ENCODE results near the gene GCA.

The GCA gene

DNA sequence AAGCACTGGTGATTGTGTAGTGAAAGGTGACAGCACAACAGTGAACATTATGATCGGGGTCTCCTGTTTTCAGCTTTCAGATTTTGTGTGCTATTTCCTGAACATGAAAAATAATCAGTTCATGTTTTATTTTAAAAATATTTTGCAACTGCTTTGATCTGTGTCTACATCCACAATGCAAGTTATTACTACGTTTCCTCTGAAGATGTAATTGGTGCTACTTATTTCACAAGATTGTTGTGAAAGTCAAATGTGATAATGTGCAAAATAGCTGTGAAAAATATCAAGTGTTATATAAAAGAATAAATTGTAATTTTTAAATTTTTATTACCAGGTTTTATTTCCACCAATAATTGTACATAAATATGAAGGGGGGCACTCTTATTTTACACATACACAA, 6.1 kb upstream of the GCA start:
- TF ChIP-seq SIN3A (IDR thresholded peaks at IDR 0.05; ENCODE audit: borderline replicate concordance, insufficient read depth, low read length): no peak
- TF ChIP-seq FOXP2 (optimal IDR thresholded peaks at IDR 0.05; ENCODE audit: borderline replicate concordance, extremely low read depth, extremely low read length, insufficient read depth): no peak
- no peak for TF ChIP-seq TAF1 (IDR thresholded peaks at IDR 0.05; ENCODE audit: borderline replicate concordance, insufficient read depth, low read length)
- TF ChIP-seq POLR2AphosphoS5 (IDR thresholded peaks at IDR 0.05; ENCODE audit: low read depth, low read length): no peak
- TF ChIP-seq, protein P1, sequence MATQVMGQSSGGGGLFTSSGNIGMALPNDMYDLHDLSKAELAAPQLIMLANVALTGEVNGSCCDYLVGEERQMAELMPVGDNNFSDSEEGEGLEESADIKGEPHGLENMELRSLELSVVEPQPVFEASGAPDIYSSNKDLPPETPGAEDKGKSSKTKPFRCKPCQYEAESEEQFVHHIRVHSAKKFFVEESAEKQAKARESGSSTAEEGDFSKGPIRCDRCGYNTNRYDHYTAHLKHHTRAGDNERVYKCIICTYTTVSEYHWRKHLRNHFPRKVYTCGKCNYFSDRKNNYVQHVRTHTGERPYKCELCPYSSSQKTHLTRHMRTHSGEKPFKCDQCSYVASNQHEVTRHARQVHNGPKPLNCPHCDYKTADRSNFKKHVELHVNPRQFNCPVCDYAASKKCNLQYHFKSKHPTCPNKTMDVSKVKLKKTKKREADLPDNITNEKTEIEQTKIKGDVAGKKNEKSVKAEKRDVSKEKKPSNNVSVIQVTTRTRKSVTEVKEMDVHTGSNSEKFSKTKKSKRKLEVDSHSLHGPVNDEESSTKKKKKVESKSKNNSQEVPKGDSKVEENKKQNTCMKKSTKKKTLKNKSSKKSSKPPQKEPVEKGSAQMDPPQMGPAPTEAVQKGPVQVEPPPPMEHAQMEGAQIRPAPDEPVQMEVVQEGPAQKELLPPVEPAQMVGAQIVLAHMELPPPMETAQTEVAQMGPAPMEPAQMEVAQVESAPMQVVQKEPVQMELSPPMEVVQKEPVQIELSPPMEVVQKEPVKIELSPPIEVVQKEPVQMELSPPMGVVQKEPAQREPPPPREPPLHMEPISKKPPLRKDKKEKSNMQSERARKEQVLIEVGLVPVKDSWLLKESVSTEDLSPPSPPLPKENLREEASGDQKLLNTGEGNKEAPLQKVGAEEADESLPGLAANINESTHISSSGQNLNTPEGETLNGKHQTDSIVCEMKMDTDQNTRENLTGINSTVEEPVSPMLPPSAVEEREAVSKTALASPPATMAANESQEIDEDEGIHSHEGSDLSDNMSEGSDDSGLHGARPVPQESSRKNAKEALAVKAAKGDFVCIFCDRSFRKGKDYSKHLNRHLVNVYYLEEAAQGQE (IDR thresholded peaks at IDR 0.05; ENCODE audit: insufficient read depth in 1 of 2, low read depth in 2 of 2, low read length in 2 of 2): no peak

DNA sequence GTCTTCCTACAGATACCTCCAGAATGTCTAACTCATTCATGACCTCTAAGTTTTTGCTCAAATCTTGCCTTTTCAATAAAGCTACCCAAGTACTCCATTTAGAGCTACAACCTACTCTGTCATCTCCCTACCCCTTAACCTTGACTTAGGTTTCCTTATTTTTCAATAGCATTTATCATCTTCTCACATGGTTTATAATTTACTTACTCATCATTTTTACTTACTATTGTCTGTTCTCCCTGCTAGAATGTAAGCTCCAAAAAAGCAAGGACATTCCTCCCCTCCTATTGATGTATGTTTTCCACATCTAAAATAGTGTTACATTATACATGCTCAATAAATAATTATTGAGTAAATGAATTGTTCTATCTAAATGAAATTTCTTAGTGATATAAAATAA, 3.1 kb upstream of the GCA start:
- TF ChIP-seq POLR2AphosphoS5 (IDR thresholded peaks at IDR 0.05; ENCODE audit: low read depth, low read length) (no peak), SIN3A (IDR thresholded peaks at IDR 0.05; ENCODE audit: borderline replicate concordance, insufficient read depth, low read length) (no peak), TAF1 (IDR thresholded peaks at IDR 0.05; ENCODE audit: borderline replicate concordance, insufficient read depth, low read length) (no peak), FOXP2 (optimal IDR thresholded peaks at IDR 0.05; ENCODE audit: borderline replicate concordance, extremely low read depth, extremely low read length, insufficient read depth) (no peak)
- TF ChIP-seq, protein P1 (IDR thresholded peaks at IDR 0.05; ENCODE audit: insufficient read depth in 1 of 2, low read depth in 2 of 2, low read length in 2 of 2): no peak

DNA sequence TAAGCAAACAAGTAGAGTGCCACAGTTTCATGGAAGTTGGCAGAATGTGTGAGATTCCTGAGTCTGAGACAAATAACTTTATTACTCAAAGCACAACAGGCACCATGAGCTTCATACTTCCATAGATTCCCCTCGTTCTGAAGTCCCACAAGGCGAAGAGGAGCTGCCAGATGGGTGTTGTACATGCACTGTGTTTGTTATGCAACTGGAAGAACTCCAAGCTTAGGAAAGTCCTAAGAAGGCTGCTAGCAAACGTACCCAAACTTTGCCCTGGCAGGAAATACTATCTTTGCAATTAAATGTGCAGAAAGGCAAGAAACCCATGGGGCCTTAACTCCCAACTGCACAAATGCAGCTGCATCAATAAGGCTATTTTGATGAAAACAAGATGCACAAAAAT, 1.6 kb upstream of the GCA start:
- TF ChIP-seq TAF1 (IDR thresholded peaks at IDR 0.05; ENCODE audit: borderline replicate concordance, insufficient read depth, low read length) (no peak), FOXP2 (optimal IDR thresholded peaks at IDR 0.05; ENCODE audit: borderline replicate concordance, extremely low read depth, extremely low read length, insufficient read depth) (no peak), POLR2AphosphoS5 (IDR thresholded peaks at IDR 0.05; ENCODE audit: low read depth, low read length) (no peak), SIN3A (IDR thresholded peaks at IDR 0.05; ENCODE audit: borderline replicate concordance, insufficient read depth, low read length) (no peak)
- TF ChIP-seq, protein P1 (IDR thresholded peaks at IDR 0.05; ENCODE audit: insufficient read depth in 1 of 2, low read depth in 2 of 2, low read length in 2 of 2): no peak

DNA sequence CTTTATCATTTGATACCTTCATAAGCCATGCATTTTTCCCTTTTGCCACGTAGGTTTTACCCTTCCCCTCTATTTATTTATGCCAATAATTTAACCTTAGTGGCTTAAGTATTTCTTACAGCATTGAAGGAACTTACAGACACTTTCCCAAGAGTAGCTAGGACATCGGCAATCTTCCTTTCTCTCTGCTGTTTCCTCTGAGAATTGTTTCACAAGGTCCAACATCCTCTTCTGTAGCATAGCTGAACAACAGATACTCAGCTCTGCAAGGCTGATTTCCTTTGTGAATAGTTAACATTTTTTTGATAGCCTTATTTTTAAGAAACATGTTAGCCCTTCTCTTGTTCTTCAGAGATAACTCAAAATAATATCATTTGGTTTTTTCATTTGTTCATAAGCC, 1.1 kb upstream of the GCA start:
- TF ChIP-seq TAF1 (IDR thresholded peaks at IDR 0.05; ENCODE audit: borderline replicate concordance, insufficient read depth, low read length): no peak
- TF ChIP-seq POLR2AphosphoS5 (IDR thresholded peaks at IDR 0.05; ENCODE audit: low read depth, low read length): no peak
- TF ChIP-seq FOXP2 (optimal IDR thresholded peaks at IDR 0.05; ENCODE audit: borderline replicate concordance, extremely low read depth, extremely low read length, insufficient read depth): no peak
- TF ChIP-seq SIN3A (IDR thresholded peaks at IDR 0.05; ENCODE audit: borderline replicate concordance, insufficient read depth, low read length): no peak
- TF ChIP-seq, protein P1 (IDR thresholded peaks at IDR 0.05; ENCODE audit: insufficient read depth in 1 of 2, low read depth in 2 of 2, low read length in 2 of 2): no peak

DNA sequence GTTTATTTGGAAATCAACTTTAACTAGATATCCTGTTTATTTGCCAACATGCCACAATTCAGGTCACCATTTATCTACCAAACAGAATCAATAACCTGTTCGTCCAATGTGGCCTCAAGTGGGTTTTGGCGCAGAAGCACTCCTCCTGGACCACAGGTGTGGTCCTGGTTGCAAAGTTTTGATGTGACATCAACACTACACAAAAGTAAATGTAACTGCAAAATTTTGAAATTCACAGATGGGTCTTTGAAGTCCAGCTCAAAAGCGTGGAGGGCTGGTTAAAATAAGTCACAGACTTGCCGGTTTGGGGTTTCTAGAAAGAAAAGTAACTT, 474 bp upstream of the GCA start:
- TF ChIP-seq, protein P1 (IDR thresholded peaks at IDR 0.05; ENCODE audit: insufficient read depth in 1 of 2, low read depth in 2 of 2, low read length in 2 of 2): no peak
- TF ChIP-seq FOXP2 (optimal IDR thresholded peaks at IDR 0.05; ENCODE audit: borderline replicate concordance, extremely low read depth, extremely low read length, insufficient read depth) (no peak), TAF1 (IDR thresholded peaks at IDR 0.05; ENCODE audit: borderline replicate concordance, insufficient read depth, low read length) (no peak), SIN3A (IDR thresholded peaks at IDR 0.05; ENCODE audit: borderline replicate concordance, insufficient read depth, low read length) (no peak), POLR2AphosphoS5 (IDR thresholded peaks at IDR 0.05; ENCODE audit: low read depth, low read length) (no peak)
